K562 (cell line): ENCODE results near the gene MIB2. TPM values are rescaled to one million over a fixed set of nuclear protein-coding genes. Genes with fewer than 3 reads are reported as not detected.

Experiments used
- ATAC-seq: fragments of 200-7000 bp; cut with Tn5 transposase; 3 replicates; pipeline ENCODE4 v1.9.1; 2020; ENCODE audit warnings: moderate library complexity
- BruUV-seq: library from RNA; stranded (reverse); fragments of 400-500 nt; replicated peaks from 2 replicates; lab custom pipeline; 2021; lab: Mats Ljungman, UMichigan
- CTCF ChIA-PET: fragments of 300-600 bp; formaldehyde crosslinking; extraction: SDS; loops from one replicate; lab custom pipeline; 2021; ENCODE audit warnings: low intra/inter-chr PET ratio; lab: Yijun Ruan, JAX
- POLR2A ChIA-PET: fragments of 300-600, 350-650 bp; sonication (Branson Sonifier 250); formaldehyde crosslinking; extraction: SDS; loops from one replicate; lab custom pipeline; 2021; ENCODE audit warnings: antibody characterized with exemption, inconsistent platforms; lab: Yijun Ruan, JAX
- DNase-seq, 4 experiments: peaks; one replicate each; pipeline versions ENCODE4 v3.0.0 to v3.0.0-alpha.2; 2011 to 2018; ENCODE audit warnings: low spot score in 3 of 4, mixed read lengths in 3 of 4; ENCODE audit errors: extremely low read depth in 1 of 4
- FAIRE-seq: peaks from 2 replicates; lab custom pipeline; 2011; peaks lifted over from hg19 to GRCh38; lab: Jason Lieb, UNC
- H2AFZ ChIP-seq: 2 replicates; pipeline ENCODE4 v1.6.0; 2011; ENCODE audit warnings: low read depth, low read length, control low read depth, inconsistent platforms
- H3K27ac ChIP-seq: fragments of 200-600 bp; 3 replicates; pipeline ENCODE4 v1.8.0; 2011; ENCODE audit warnings: low read depth, mild to moderate bottlenecking, control low read depth, inconsistent platforms, low read length, moderate library complexity, mixed read lengths; ENCODE audit errors: extremely low read depth
- H3K27me3 ChIP-seq, 2 experiments: fragments of 300-600 bp in 1 of 2; 2 replicates in 1 of 2; 3 replicates in 1 of 2; pipeline versions ENCODE4 v1.6.0 to v1.8.0; 2011; ENCODE audit warnings: inconsistent platforms in 2 of 2, low read length in 2 of 2, mild to moderate bottlenecking in 1 of 2, mixed read lengths in 1 of 2, moderate library complexity in 1 of 2; ENCODE audit not compliant: control insufficient read depth in 2 of 2, insufficient read depth in 2 of 2
- H3K36me3 ChIP-seq: fragments of 300-600 bp; 3 replicates; pipeline ENCODE4 v1.8.0; 2011; ENCODE audit warnings: mild to moderate bottlenecking, low read length, inconsistent platforms; ENCODE audit not compliant: control insufficient read depth, insufficient read depth
- H3K4me1 ChIP-seq, 2 experiments: fragments of 200-600 bp in 1 of 2; replicated peaks in 1 of 2; 2 replicates in 1 of 2; 3 replicates in 1 of 2; pipeline versions ENCODE4 v1.5.1 to v1.8.0; 2011; ENCODE audit warnings: inconsistent platforms in 2 of 2, low read length in 2 of 2, mild to moderate bottlenecking in 1 of 2, mixed read lengths in 1 of 2, moderate library complexity in 1 of 2; ENCODE audit not compliant: control insufficient read depth in 2 of 2, insufficient read depth in 2 of 2
- H3K4me2 ChIP-seq: 2 replicates; pipeline ENCODE4 v1.6.1; 2011; ENCODE audit warnings: low read length, control low read depth, inconsistent platforms, mixed read lengths; ENCODE audit not compliant: insufficient read depth
- H3K4me3 ChIP-seq: fragments of 200-600 bp; sonication (generic), shearing (Covaris generic); 2 replicates; pipeline ENCODE4 v1.5.1; 2016; ENCODE audit warnings: control low read depth, inconsistent platforms
- H3K79me2 ChIP-seq: fragments of 200-600 bp; 3 replicates; pipeline ENCODE4 v1.8.0; 2011; ENCODE audit warnings: low read length, inconsistent platforms; ENCODE audit not compliant: control insufficient read depth, insufficient read depth
- H3K9ac ChIP-seq, 2 experiments: 2 replicates each; pipeline versions ENCODE4 v1.6.0 to v1.6.1; 2011; ENCODE audit warnings: low read depth in 2 of 2, low read length in 2 of 2, control low read depth in 1 of 2, inconsistent platforms in 1 of 2, mild to moderate bottlenecking in 1 of 2, mixed read lengths in 1 of 2; ENCODE audit not compliant: insufficient read depth in 1 of 2
- H3K9me1 ChIP-seq: one replicate; pipeline ENCODE4 v1.6.0; 2011; ENCODE audit warnings: inconsistent platforms, mild to moderate bottlenecking, low read length, moderate library complexity; ENCODE audit not compliant: control insufficient read depth, insufficient read depth
- H3K9me3 ChIP-seq: replicated peaks from 2 replicates; pipeline ENCODE4 v1.5.1; 2011; ENCODE audit warnings: low read depth, low read length, inconsistent platforms; ENCODE audit not compliant: control insufficient read depth, insufficient read depth
- H4K20me1 ChIP-seq: replicated peaks from 2 replicates; pipeline ENCODE4 v1.6.1; 2011; ENCODE audit warnings: low read length, inconsistent platforms, mixed read lengths; ENCODE audit not compliant: control insufficient read depth, insufficient read depth
- ARNT ChIP-seq, 2 experiments: fragments of 450-650 bp; IDR thresholded peaks; 2 replicates each; pipeline ENCODE4 v1.6.1; 2016; ENCODE audit warnings: mild to moderate bottlenecking in 1 of 2
- MBD2 ChIP-seq: sonication (generic); IDR thresholded peaks from 2 replicates; pipeline ENCODE4 v1.6.1; 2016; ENCODE audit warnings: low read depth, borderline replicate concordance
- MED1 ChIP-seq: sonication (generic); formaldehyde crosslinking; IDR thresholded peaks from 2 replicates; pipeline ENCODE4 v1.8.1; 2023; ENCODE audit warnings: missing genetic modification reagents, borderline replicate concordance
- PHTF2 ChIP-seq: fragments of 250-450 bp; sonication (Bioruptor Pico); IDR thresholded peaks from 2 replicates; pipeline ENCODE4 v1.5.0; 2021; ENCODE audit warnings: mild to moderate bottlenecking
- POLR2G ChIP-seq: fragments of 200-400 bp; formaldehyde crosslinking; IDR thresholded peaks from 2 replicates; pipeline ENCODE4 v1.6.1; 2017; ENCODE audit warnings: low read depth, mild to moderate bottlenecking, antibody characterized with exemption, low read length, moderate library complexity
- TCF7 ChIP-seq: sonication (generic); IDR thresholded peaks from 2 replicates; pipeline ENCODE4 v1.6.1; 2016; ENCODE audit warnings: antibody characterized with exemption, borderline replicate concordance
- THRAP3 ChIP-seq: fragments of 450-650 bp; IDR thresholded peaks from 2 replicates; pipeline ENCODE4 v1.6.1; 2016; ENCODE audit warnings: mild to moderate bottlenecking, inconsistent platforms, borderline replicate concordance
- THRB ChIP-seq: fragments of 450-650 bp; formaldehyde crosslinking; conservative IDR thresholded peaks from 2 replicates; pipeline ENCODE4 v1.4.0; 2022; ENCODE audit warnings: mild to moderate bottlenecking, missing genetic modification characterization
- ZC3H8 ChIP-seq: fragments of 450-650 bp; IDR thresholded peaks from 2 replicates; pipeline ENCODE4 v1.6.1; 2017
- ZFX ChIP-seq: sonication (generic); formaldehyde crosslinking; IDR thresholded peaks from 2 replicates; pipeline ENCODE4 v1.8.0; 2022; ENCODE audit warnings: mild to moderate bottlenecking, missing genetic modification reagents, moderate library complexity
- ZNF212 ChIP-seq: fragments of 450-650 bp; formaldehyde crosslinking; IDR thresholded peaks from 2 replicates; pipeline ENCODE4 v1.4.0; 2020; ENCODE audit warnings: mild to moderate bottlenecking
- ZNF224 ChIP-seq: sonication (generic); formaldehyde crosslinking; IDR thresholded peaks from 2 replicates; pipeline ENCODE4 v1.8.0; 2022; ENCODE audit warnings: mild to moderate bottlenecking, missing genetic modification reagents
- ZNF263 ChIP-seq: sonication (generic); formaldehyde crosslinking; IDR thresholded peaks from 2 replicates; pipeline ENCODE4 v1.8.0; 2022; ENCODE audit warnings: mild to moderate bottlenecking, missing genetic modification reagents, borderline replicate concordance
- ZNF436 ChIP-seq: fragments of 250-450, 450-650 bp; sonication (Bioruptor Pico); formaldehyde crosslinking; IDR thresholded peaks from 2 replicates; pipeline ENCODE4 v1.7.0; 2020; ENCODE audit warnings: mild to moderate bottlenecking
- ZNF668 ChIP-seq: fragments of 250-450 bp; sonication (Bioruptor Pico); IDR thresholded peaks from 2 replicates; pipeline ENCODE4 v1.8.0; 2022; ENCODE audit warnings: mild to moderate bottlenecking, inconsistent platforms
- WGBS: fragments of 100-300 bp; shearing (Covaris generic); methylation state at CpG from one replicate; pipeline ENCODE4 v1.1.6; 2016; ENCODE audit warnings: low coverage, mixed read lengths; ENCODE audit not compliant: insufficient coverage; ENCODE audit errors: missing lambda C conversion rate; 5-methylcytosine and 5-hydroxymethylcytosine counted together
- in situ Hi-C: fragments of 300-500 bp; cut with MboI; formaldehyde crosslinking; loops from 4 replicates; pipeline ENCODE4 v1.15.0; 2018; ENCODE audit warnings: inconsistent platforms, mixed read lengths
- intact Hi-C: fragments of 100-400 bp; cut with micrococcal nuclease; formaldehyde crosslinking; loops from 2 replicates; pipeline ENCODE4 v1.14.2; 2022
- polyA plus RNA-seq, 8 experiments: library from polyadenylated mRNA; depleted of rRNA in 4 of 8; stranded (reverse) in 5 of 8; unstranded in 3 of 8; fragments of >200 nt; fragmentation: Nextera tagmentation in 2 of 8; fragmentation: Illumina TruSeq in 1 of 8; extraction: Ambion mirVana in 2 of 8; extraction: Trizol in 1 of 8; gene quantifications; 2 replicates each; pipeline versions ENCODE4 v1.2.1 to v1.2.3, GENCODE V29; 2011 to 2014; ENCODE audit warnings: inconsistent platforms in 1 of 8, missing spikeins in 1 of 8
- total RNA-seq, 7 experiments: library from RNA; depleted of rRNA in 6 of 7; stranded (reverse); fragments of >200 nt in 6 of 7; fragmentation: Illumina TruSeq in 2 of 7; extraction: Trizol in 2 of 7; gene quantifications; 2 replicates each; pipeline versions ENCODE4 v1.2.1 to v1.2.3, GENCODE V29; 2011 to 2021; ENCODE audit warnings: low replicate concordance in 1 of 7

The MIB2 gene
- total and polyA plus RNA-seq, 9 of the 15 experiments (the other 6 are each of a cell fraction or from before 2014, with no cell fraction given), result 0.04 to 17.0 (median 4.9) TPM; not detected in 1

- POLR2A ChIA-PET, result interaction anchor here (0.6 to 0.7 kb wide), 4 partner anchors 14 to 409 kb away, joined by 3 to 4 read pairs (median 3); no protein-coding TSS in a partner anchor
- DNase-seq, result peak in 2 of 4 experiments; percentile 8 to 10
- Histone ChIP-seq H3K4me2 (no peak overlapping the region), H3K9me3 (no peaks in the 10 kb centered on the region; the same call in 1 of the 2 replicates)
- no TSS peak for BruUV-seq
- TF ChIP-seq ZFX (CRISPR knock-in tag), result no peak
- peak; percentile 63 for TF ChIP-seq POLR2G
- TF ChIP-seq, all 486 proteins: peak for 1
- Histone ChIP-seq H3K27me3 (no peaks in the 10 kb centered on the region), H3K4me1 (peaks cover 0 to 16% of the 10 kb centered on the region in 2 experiments; a peak in 1 of 5 replicates), H3K9ac (no peak overlapping the region), H2AFZ (no peak overlapping the region), H3K4me3 (no peak overlapping the region), H4K20me1 (no peaks in the 10 kb centered on the region), H3K27ac (no peak overlapping the region), H3K9me1 (peaks cover 3% of the 10 kb centered on the region), H3K36me3 (peaks cover 44% of the 10 kb centered on the region; the same call in 2 of the 3 replicates), H3K79me2 (no peaks in the 10 kb centered on the region)
- CTCF ChIA-PET, result no interaction called here
- in situ Hi-C loops (no loop called here), intact Hi-C loops (no loop called here)
- 83% methylated on average over 35 of the region's 43 CpGs for WGBS
- no peak for FAIRE-seq
- no peak for ATAC-seq
Measured at GRCh38 chr1:1669468-1670440, 54.5 kb downstream of the MIB2 start.

- FAIRE-seq, result no peak
- CTCF ChIA-PET, result no interaction called here
- TF ChIP-seq THRB (CRISPR knock-in tag) (no peak), ZNF263 (CRISPR knock-in tag) (no peak), PHTF2 (CRISPR knock-in tag) (no peak), ZNF224 (CRISPR knock-in tag) (no peak), MED1 (CRISPR knock-in tag) (no peak), ZNF668 (no peak), ZNF436 (CRISPR knock-in tag) (no peak), TCF7 (no peak), THRAP3 (no peak), ARNT (IDR thresholded peaks at IDR 0.05) (no peak), ZNF212 (no peak), MBD2 (no peak), ZC3H8 (no peak)
Measured at GRCh38 chr1:1670866-1671265, 55.6 kb downstream of the MIB2 start.

More at GRCh38 chr1:1670866-1671265, 55.6 kb downstream of the MIB2 start:
- no peaks in the 10 kb centered on the region for H3K27me3 ChIP-seq
- DNase-seq (no peak), ATAC-seq (no peak)
- H3K79me2 ChIP-seq, result no peaks in the 10 kb centered on the region
- H3K9me1 ChIP-seq, result peaks cover 3% of the 10 kb centered on the region
- POLR2A ChIA-PET, result no interaction called here
- intact Hi-C loops, result no loop called here
- H3K4me2 ChIP-seq, result no peak overlapping the region
- in situ Hi-C loops, result no loop called here
- peaks cover 33% of the 10 kb centered on the region; the same call in 2 of the 3 replicates for H3K36me3 ChIP-seq
- H3K4me3 ChIP-seq, result no peak overlapping the region
- WGBS, result 88% methylated on average over 24 of the region's 24 CpGs
- H3K9me3 ChIP-seq, result no peaks in the 10 kb centered on the region; the same call in 1 of the 2 replicates
- no peak overlapping the region for H2AFZ ChIP-seq
- BruUV-seq, result no TSS peak
- peak overlapping the region in 1 of 2 experiments; percentile 24; a peak in 1 of 4 replicates for H3K9ac ChIP-seq
- H4K20me1 ChIP-seq, result no peaks in the 10 kb centered on the region
- peaks cover 0 to 6% of the 10 kb centered on the region in 2 experiments; a peak in 1 of 5 replicates for H3K4me1 ChIP-seq
- H3K27ac ChIP-seq, result no peak overlapping the region
